ENCODE measurements around the gene NEK4. TPM values are rescaled to one million over a fixed set of nuclear protein-coding genes. Genes with fewer than 3 reads are reported as not detected.

NEK4 gene
- total RNA-seq, 2 donors from 2014 or later: 7.3 to 14.7 TPM

DNA sequence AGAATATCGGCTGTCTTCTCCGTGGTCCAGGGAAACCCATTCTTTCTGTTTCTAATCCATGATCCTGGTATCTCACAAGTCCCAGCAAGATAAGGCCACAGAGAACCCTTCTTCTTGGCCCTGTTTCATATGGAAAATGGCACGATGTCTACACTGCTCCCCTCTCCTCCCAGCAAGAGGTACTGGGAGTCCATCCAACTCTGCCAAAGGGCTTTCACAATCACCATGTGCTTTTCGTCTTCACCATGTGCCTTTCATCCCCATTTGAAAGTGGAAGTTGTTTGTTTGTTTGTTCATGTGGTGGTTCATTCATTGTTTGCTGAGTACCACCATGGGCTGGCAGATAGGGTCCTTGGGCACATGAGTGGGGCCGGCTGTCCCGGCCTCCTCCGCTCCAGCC, 29.3 kb upstream of the NEK4 start:
- no peaks in the 10 kb centered on the region for H3K36me3 Mint-ChIP-seq (ENCODE audit: low read depth)
- H3K27ac Mint-ChIP-seq: no peak overlapping the region
- DNase-seq: no peak
- H3K4me1 Mint-ChIP-seq: peaks cover 4% of the 10 kb centered on the region
- H3K9me3 ChIP-seq (ENCODE audit: control insufficient read depth, low read length, poor library complexity, severe bottlenecking): no peaks in the 10 kb centered on the region
- no peak overlapping the region for H3K4me3 Mint-ChIP-seq
- peaks cover 7% of the 10 kb centered on the region for H3K27me3 Mint-ChIP-seq
- no peak for ATAC-seq

DNA sequence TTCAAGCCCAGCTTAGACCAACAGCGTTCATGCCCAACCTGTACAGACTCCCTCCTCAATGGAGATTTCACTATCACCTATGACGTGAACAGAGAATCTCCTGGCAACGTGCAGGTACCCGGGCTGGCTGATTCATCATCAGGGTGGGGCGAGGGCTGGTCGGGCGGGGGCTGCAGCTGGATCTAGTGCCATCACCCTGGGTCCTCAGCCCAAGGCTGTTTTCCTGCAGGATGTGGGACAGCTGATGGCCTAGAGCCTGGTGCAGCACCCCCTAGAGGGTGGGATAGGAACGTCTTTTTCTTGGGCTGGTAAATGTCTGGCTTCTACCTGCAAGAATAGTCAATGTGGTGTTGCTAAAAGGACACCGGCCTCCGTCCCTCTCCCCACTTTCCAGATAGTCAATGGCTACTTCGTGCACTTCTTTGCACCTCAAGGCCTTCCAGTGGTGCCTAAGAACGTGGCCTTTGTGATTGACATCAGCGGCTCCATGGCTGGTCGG, 28.3 kb upstream of the NEK4 start:
- peaks cover 4% of the 10 kb centered on the region for H3K4me1 Mint-ChIP-seq
- H3K4me3 Mint-ChIP-seq: no peak overlapping the region
- no peak overlapping the region for H3K27ac Mint-ChIP-seq
- no peaks in the 10 kb centered on the region for H3K9me3 ChIP-seq (ENCODE audit: control insufficient read depth, low read length, poor library complexity, severe bottlenecking)
- ATAC-seq (no peak), DNase-seq (no peak)
- H3K27me3 Mint-ChIP-seq: peaks cover 7% of the 10 kb centered on the region
- H3K36me3 Mint-ChIP-seq (ENCODE audit: low read depth): no peaks in the 10 kb centered on the region

DNA sequence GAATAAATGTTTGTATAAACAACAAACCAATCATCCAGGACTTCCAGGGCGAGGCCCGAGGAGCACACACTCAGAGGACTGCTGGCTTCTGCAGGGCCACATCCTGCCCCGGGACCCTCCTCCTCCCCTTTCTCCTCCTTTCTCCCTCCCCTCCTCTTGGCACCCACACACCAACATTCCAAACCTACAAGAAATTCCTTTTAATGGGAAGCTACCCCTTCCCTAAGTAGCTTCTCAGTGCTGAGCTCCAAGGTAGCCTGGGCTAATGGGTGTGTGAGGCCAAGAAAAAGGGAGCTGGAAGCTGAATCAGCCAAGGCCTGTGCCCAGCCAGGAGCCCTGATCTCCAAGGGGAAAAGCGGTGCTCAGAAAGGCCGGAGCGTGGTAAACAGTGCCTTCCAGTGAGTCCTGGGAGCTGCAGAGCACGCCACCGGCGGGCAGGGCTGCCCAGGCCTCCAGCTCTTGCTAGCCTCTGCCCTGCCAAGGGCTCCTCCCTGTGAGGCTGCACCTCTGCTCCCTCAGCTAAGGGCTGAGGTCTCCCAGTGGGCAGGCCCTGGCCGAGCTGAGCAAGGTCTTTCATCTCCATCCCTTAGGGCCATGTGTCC, 27.7 kb upstream of the NEK4 start:
- ATAC-seq (no peak), DNase-seq (no peak)
- Mint-ChIP-seq H3K4me1 (peaks cover 4% of the 10 kb centered on the region), H3K27me3 (peaks cover 7% of the 10 kb centered on the region), H3K27ac (no peak overlapping the region), H3K4me3 (no peak overlapping the region), H3K36me3 (ENCODE audit: low read depth) (no peaks in the 10 kb centered on the region)
- no peaks in the 10 kb centered on the region for H3K9me3 ChIP-seq (ENCODE audit: control insufficient read depth, low read length, poor library complexity, severe bottlenecking)

DNA sequence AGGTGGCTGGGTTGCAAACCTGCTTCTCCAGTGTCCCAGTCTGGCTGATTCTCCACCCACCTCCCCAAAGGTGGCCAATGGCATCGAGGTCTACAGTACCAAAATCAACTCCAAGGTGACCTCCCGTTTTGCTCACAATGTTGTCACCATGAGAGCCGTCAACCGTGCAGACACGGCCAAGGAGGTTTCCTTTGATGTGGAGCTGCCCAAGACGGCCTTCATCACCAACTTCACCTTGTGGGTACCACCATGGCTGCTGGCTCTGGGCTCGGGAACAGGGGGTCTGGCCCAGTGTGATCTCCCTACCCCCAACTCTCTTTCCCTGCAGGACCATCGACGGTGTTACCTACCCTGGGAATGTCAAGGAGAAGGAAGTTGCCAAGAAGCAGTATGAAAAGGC, 25.7 kb upstream of the NEK4 start:
- no peak for DNase-seq
- Mint-ChIP-seq H3K27me3 (peaks cover 7% of the 10 kb centered on the region), H3K27ac (no peak overlapping the region), H3K4me1 (peaks cover 2% of the 10 kb centered on the region), H3K36me3 (ENCODE audit: low read depth) (no peaks in the 10 kb centered on the region), H3K4me3 (no peak overlapping the region)
- ATAC-seq: no peak
- H3K9me3 ChIP-seq (ENCODE audit: control insufficient read depth, low read length, poor library complexity, severe bottlenecking): no peaks in the 10 kb centered on the region

DNA sequence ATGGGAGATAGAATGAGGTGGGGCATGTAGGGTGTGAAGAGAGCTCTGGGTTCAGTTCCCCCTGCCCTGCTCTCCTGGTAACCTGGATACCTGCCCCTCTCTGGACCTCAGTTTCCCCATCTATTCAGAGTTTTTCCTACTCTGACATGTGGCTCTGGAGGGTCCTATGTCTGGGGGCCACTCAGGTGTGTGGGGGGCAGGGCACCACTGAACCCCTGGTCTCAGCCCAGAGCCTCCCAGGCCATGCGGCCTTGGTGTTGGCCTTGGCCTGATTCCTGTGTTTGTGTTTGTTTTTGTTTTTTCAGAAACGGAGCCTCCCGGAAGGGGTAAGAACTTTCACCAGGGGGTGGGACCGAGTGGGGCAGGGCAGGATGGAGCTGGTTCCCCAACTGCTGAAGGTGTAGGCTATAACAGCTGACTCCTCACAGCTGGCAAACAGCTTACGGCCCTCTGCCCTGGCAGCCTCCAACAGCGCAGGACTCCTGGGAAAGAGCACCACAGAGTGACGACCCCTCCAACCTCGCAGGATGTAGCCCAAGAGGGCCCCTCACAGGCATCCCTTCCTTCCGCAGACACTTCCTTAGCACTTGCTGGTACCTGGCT, 24.7 kb upstream of the NEK4 start:
- DNase-seq: no peak
- Mint-ChIP-seq H3K27me3 (peaks cover 12% of the 10 kb centered on the region), H3K4me3 (no peak overlapping the region), H3K36me3 (ENCODE audit: low read depth) (no peaks in the 10 kb centered on the region), H3K27ac (no peak overlapping the region), H3K4me1 (peaks cover 2% of the 10 kb centered on the region)
- no peaks in the 10 kb centered on the region for H3K9me3 ChIP-seq (ENCODE audit: control insufficient read depth, low read length, poor library complexity, severe bottlenecking)
- ATAC-seq: no peak

DNA sequence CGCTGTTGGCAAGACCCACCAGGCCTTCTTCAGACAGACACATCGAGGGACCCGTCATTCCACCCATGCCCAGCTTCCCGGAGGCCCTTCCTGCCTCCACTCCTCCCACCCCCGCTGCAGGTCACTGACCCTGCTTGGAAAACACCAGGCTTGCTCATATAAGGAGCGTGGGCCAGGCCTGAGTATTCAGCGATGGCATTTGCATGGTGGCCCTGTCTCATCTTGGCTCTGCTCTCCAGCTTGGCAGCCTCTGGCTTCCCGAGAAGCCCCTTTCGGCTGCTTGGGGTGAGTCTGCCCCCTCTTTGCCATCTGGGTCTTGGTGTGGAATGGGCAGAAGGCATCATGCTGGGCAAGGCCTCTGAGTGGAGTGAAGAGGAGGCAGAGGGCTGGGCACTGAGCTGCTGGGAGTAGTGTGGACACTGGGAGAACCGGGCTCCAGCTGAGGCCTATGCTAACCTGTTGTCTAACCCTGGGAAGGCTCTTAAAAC, 23.9 kb upstream of the NEK4 start, which contains the start of gene ITIH3:
Gene ITIH3 (plus strand): TSS at position 185 of the 488 bp plus-strand sequence. CDS start 8 bp downstream, at position 193.
- no peak within 1 kb of the TSS for H3K4me3 Mint-ChIP-seq
- peaks cover 15% of the 10 kb centered on the region for H3K27me3 Mint-ChIP-seq
- peaks cover 2% of the 10 kb centered on the region for H3K4me1 Mint-ChIP-seq
- DNase-seq (no peak), ATAC-seq (no peak)
- H3K9me3 ChIP-seq (ENCODE audit: control insufficient read depth, low read length, poor library complexity, severe bottlenecking): no peaks in the 10 kb centered on the region
- H3K27ac Mint-ChIP-seq: no peak within 1 kb of the TSS
- H3K36me3 Mint-ChIP-seq (ENCODE audit: low read depth): no peaks in the 10 kb centered on the region

DNA sequence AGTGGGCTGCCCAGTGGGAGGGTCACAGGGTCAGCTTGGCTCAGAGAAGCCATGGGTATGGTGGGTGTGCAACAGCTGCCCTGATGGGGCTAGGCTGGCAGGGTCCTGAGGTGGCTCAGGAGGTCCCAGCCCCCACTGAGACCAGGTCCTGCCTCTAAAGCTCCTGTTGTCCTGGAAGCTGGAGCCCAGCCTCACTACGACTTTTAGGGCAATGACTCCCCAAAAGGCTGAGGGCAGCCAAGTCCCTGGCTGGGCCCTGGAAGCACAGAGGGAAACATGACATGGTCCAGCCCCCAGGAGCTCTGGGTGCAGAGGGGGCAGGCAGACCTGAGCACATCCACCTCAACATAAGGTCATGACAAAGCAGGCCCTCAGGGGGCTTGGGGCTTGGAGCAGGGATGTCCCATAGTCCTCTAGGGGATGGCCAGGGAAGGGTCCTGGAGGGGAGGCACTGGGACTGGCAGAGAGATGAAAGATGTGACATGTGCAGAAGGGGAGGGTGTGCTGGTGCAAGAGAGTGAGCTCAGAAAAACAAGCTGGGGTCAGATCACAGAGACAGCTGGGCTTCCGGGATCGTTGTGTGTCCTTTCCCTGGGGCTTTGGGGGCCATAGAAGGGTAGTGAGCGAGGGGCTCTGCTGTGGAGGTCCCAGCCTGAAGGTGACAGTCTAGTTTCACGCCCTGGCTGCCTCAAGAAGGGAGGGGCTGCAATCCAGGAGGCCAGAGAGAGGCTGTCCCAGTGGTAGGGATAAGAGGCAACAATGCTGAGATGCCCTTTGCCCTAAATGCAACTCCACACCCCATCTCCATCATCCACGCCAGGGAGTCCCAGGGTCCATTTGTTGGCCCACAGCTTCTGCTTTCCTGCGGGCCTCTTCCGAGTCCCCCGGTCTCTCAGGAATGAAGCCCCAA, 23.2 kb upstream of the NEK4 start:
- H3K9me3 ChIP-seq (ENCODE audit: control insufficient read depth, low read length, poor library complexity, severe bottlenecking): no peaks in the 10 kb centered on the region
- Mint-ChIP-seq H3K27me3 (peaks cover 9% of the 10 kb centered on the region), H3K4me3 (no peak overlapping the region), H3K36me3 (ENCODE audit: low read depth) (no peaks in the 10 kb centered on the region), H3K27ac (no peak overlapping the region), H3K4me1 (peaks cover 3% of the 10 kb centered on the region)
- no peak for DNase-seq
- ATAC-seq: no peak

DNA sequence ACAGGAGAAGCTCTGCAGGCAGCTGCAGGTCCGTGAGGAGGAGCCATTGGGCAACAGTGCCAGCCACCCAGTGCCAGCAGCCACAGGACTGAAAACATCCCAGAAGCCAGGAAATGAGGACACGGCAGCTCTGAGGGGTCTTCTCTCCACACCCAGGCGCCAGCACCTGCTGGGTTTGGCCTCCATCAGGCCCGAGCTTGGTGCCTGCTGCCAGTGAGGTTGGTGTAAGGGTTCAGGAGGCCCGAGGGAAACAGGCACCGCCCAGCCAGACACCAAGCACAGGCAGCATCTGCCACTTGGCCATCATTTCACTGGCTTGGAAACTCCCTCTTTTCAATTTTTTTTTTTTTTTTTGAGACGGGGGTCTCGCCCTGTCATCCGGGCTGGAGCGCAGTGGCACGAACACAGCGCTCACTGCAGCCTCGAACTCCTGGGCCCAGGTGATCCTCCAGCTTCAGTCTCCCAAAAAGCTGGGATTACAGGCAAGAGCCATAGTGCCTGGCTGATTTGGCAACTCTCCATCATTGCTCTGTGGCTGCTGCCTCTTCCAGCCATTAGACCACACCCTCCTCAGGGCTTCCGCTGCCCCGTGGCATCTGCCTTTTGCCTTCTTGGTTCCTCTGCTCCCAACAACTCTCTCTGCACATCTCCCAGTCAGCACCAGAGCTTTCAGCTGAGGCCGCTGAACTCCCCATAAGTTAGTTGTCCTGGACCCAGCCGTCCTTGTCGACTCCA, 22.4 kb upstream of the NEK4 start:
- no peaks in the 10 kb centered on the region for H3K9me3 ChIP-seq (ENCODE audit: control insufficient read depth, low read length, poor library complexity, severe bottlenecking)
- ATAC-seq: no peak
- peaks cover 5% of the 10 kb centered on the region for H3K4me1 Mint-ChIP-seq
- H3K27me3 Mint-ChIP-seq: peaks cover 12% of the 10 kb centered on the region
- no peak overlapping the region for H3K27ac Mint-ChIP-seq
- DNase-seq: no peak
- no peak overlapping the region for H3K4me3 Mint-ChIP-seq
- H3K36me3 Mint-ChIP-seq (ENCODE audit: low read depth): no peaks in the 10 kb centered on the region

DNA sequence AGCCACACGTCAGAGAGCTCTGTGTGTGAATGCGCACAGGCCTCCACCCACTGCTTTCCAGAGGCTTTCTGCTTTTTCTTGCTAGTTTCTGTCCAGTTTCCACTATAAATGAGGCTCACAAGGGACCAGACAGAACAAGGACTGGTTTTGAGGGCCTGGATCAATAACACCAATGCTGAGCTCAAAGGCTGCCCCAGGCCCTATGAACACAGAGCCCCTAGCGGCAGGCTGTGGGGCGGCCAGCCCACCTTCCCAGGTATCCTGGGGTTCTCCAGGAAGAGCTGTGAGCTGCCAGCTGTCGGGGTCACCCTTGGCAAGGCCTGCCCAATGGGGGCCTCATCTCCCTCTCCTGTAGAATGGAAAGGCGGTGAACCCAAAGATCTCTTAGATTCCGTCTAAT, 21.7 kb upstream of the NEK4 start:
- no peaks in the 10 kb centered on the region for H3K9me3 ChIP-seq (ENCODE audit: control insufficient read depth, low read length, poor library complexity, severe bottlenecking)
- DNase-seq: no peak
- no peak overlapping the region for H3K4me3 Mint-ChIP-seq
- H3K4me1 Mint-ChIP-seq: peaks cover 5% of the 10 kb centered on the region
- no peak for ATAC-seq
- H3K36me3 Mint-ChIP-seq (ENCODE audit: low read depth): no peaks in the 10 kb centered on the region
- no peak overlapping the region for H3K27ac Mint-ChIP-seq
- H3K27me3 Mint-ChIP-seq: peaks cover 15% of the 10 kb centered on the region

DNA sequence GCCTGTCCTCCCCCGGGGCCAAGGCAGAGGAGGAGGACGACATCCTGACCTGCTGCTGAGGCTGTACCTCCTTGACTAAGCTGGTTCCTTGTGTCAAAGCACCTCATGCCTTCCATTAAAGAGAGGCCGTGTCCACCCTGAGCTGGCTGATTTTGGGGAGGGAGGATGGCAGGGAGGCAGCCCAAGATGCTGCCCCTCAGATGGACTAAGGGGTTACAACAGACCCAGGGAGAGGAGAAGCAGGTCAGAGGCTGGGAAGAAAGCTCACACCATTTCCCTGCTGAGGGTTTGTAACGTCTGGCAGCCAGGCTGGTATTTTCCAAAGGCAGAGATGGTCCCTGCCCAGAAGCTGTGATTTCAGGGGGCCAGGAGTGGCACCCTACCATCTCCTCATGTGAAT, 21.2 kb upstream of the NEK4 start:
- H3K4me1 Mint-ChIP-seq: peaks cover 5% of the 10 kb centered on the region
- no peak overlapping the region for H3K4me3 Mint-ChIP-seq
- no peak for DNase-seq
- no peaks in the 10 kb centered on the region for H3K9me3 ChIP-seq (ENCODE audit: control insufficient read depth, low read length, poor library complexity, severe bottlenecking)
- no peak overlapping the region for H3K27ac Mint-ChIP-seq
- ATAC-seq: no peak
- no peaks in the 10 kb centered on the region for H3K36me3 Mint-ChIP-seq (ENCODE audit: low read depth)
- peaks cover 15% of the 10 kb centered on the region for H3K27me3 Mint-ChIP-seq

DNA sequence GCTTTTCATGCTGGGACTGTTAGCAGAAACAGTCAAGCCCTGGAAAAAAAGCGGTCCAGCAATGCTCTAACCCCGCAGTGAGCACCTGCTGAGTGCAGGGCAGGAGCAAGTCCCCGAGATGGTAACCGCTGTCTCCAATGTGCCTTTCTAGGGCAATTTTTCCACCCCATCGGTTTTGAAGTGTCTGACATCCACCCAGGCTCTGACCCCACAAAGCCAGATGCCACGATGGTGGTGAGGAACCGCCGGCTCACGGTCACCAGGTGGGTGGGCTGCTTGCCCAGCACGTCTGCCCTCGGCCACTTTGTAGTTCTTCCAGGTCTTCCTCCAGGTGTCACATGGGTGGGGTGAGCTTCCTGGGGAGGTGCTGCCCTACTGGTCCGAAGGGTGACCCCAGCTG, 20.6 kb upstream of the NEK4 start:
- ATAC-seq (no peak), DNase-seq (no peak)
- H3K4me1 Mint-ChIP-seq: peaks cover 5% of the 10 kb centered on the region
- no peaks in the 10 kb centered on the region for H3K9me3 ChIP-seq (ENCODE audit: control insufficient read depth, low read length, poor library complexity, severe bottlenecking)
- no peak overlapping the region for H3K27ac Mint-ChIP-seq
- no peak overlapping the region for H3K4me3 Mint-ChIP-seq
- peaks cover 15% of the 10 kb centered on the region for H3K27me3 Mint-ChIP-seq
- no peaks in the 10 kb centered on the region for H3K36me3 Mint-ChIP-seq (ENCODE audit: low read depth)

DNA sequence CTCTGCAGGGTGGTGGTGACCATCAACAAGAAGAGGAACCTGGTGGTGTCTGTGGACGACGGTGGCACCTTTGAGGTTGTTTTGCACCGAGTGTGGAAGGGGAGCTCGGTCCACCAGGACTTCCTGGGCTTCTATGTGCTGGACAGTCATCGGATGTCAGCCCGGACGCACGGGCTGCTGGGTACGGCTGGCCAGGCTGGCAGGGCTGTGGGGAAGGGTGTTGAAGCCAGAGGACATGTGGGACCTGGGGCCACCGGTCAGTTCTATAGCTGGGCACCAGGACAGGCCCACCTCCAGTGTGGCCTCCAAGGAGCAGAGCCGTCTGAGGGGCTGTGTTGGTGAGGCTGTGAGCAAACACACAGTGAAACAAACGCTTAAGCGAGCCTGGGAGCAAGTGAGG, 20.0 kb upstream of the NEK4 start:
- Mint-ChIP-seq H3K4me3 (no peak overlapping the region), H3K27ac (no peak overlapping the region)
- no peak for ATAC-seq

DNA sequence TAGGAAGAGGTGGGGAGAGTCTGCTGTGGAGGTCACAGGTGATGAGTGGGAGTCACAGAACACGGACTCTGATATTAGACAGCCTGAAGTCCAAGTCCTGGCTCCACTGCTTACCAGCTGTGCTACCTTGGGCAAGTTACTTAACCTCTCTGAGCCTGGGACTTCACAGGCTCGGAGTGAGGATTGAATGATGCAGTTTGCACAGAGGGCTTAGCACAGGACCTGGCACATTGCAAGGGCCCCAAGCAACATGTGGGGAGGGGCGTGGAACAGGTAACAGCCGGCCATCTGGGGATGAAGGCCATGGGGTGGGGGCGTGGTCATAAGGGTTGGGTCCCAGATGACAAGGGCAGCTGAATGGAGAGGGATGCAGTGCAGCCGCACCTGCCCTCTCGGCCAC, 19.6 kb upstream of the NEK4 start:
- peaks cover 3% of the 10 kb centered on the region for H3K4me1 Mint-ChIP-seq
- peaks cover 15% of the 10 kb centered on the region for H3K27me3 Mint-ChIP-seq
- DNase-seq (no peak), ATAC-seq (no peak)
- H3K36me3 Mint-ChIP-seq (ENCODE audit: low read depth): no peaks in the 10 kb centered on the region
- no peak overlapping the region for H3K4me3 Mint-ChIP-seq
- H3K27ac Mint-ChIP-seq: no peak overlapping the region
- H3K9me3 ChIP-seq (ENCODE audit: control insufficient read depth, low read length, poor library complexity, severe bottlenecking): no peaks in the 10 kb centered on the region

More for the DNA sequence above, 20.0 kb upstream of the NEK4 start:
- H3K9me3 ChIP-seq (ENCODE audit: control insufficient read depth, low read length, poor library complexity, severe bottlenecking): no peaks in the 10 kb centered on the region
- Mint-ChIP-seq H3K36me3 (ENCODE audit: low read depth) (no peaks in the 10 kb centered on the region), H3K4me1 (peaks cover 3% of the 10 kb centered on the region), H3K27me3 (peaks cover 15% of the 10 kb centered on the region)
- no peak for DNase-seq

All from T-helper 17 cell (primary cell).